ENCODE measurements around the gene GOLGA6A. TPM values are rescaled to one million over a fixed set of nuclear protein-coding genes. Genes with fewer than 3 reads are reported as not detected.

GOLGA6A gene
- total RNA-seq, 4 donors from 2014 or later, result 0.20 to 0.87 TPM; not detected in 2

- TF ChIP-seq EP300 (IDR thresholded peaks at IDR 0.05) (no peak), CTCF (IDR thresholded peaks at IDR 0.05) (no peak), POLR2A (IDR thresholded peaks at IDR 0.05) (no peak)
- Histone ChIP-seq H3K27ac (no peak overlapping the region), H3K27me3 (peaks cover 0 to 91% of the 10 kb centered on the region in 2 donors), H3K4me3 (peak overlapping the region in 1 of 4 donors; percentile 34), H3K4me1 (peaks cover 0 to 47% (median 28%) of the 10 kb centered on the region in 4 donors), H3K36me3 (peaks cover 0 to 8% (median 0%) of the 10 kb centered on the region in 3 donors), H3K9me3 (peaks cover 0 to 19% (median 0%) of the 10 kb centered on the region in 4 donors)
- DNase-seq (ENCODE audit: low spot score in 2 of 2), result no peak
- 2 to 3% methylated on average over 33 to 34 of the region's 40 CpGs for WGBS, 2 donors
Observed at GRCh38 chr15:74129586-74130154, 47.3 kb upstream of the GOLGA6A start.

GRCh38 chr15:74128785-74129585 is 46.6 kb upstream of the GOLGA6A start:
- Histone ChIP-seq H3K36me3 (peaks cover 0 to 8% (median 0%) of the 10 kb centered on the region in 3 donors), H3K4me3 (peak overlapping the region in 1 of 4 donors; percentile 46), H3K27ac (no peak overlapping the region), H3K4me1 (peaks cover 0 to 40% (median 26%) of the 10 kb centered on the region in 4 donors), H3K9me3 (peaks cover 0 to 16% (median 0%) of the 10 kb centered on the region in 4 donors), H3K27me3 (peaks cover 0 to 91% of the 10 kb centered on the region in 2 donors)
- no peak for DNase-seq (ENCODE audit: low spot score in 2 of 2)
- WGBS, 2 donors, result 5 to 10% methylated on average over 26 to 38 of the region's 43 CpGs
- TF ChIP-seq EP300 (IDR thresholded peaks at IDR 0.05) (no peak), CTCF (IDR thresholded peaks at IDR 0.05) (no peak), POLR2A (IDR thresholded peaks at IDR 0.05) (no peak)

DNA sequence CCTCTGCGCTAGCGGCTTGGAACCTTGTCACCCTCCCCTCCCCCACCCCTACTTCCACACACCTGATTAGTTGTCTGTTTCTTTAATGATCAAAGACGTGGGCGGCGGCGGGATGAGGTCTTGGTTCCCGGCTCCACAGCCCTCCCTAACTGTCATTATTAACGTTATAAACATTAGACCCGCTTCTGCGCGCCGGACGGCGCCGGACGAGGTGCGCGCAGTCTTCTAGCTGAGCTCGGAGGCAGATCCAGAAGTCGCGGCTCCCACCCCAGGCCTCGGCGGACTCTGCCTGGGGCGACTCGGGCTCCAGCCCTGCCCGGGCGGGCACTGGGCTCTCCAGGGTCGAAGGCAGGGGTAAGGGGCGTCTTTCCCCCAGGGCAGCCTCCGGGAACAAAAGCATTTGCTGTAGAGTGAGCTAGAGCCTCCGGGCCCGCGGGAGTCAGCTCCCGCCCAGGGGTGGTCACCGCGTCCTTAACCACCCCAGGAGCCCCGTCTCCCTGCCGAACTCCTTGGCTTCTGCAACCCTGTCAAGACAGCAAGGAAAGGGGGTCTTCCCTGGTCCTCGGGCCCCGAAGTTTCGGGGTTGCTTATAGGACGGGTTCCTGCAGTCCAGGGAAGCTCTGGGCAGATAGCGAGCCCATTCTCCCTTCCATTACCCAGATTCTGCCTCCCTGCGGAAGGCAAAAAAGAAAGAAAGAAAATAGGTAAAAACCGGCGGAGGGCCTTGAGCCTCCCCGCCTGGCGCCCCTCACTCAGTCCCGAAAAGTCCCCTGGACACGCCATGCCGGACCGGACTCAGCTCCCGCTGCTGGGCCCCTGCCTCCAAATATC is 45.8 kb upstream of the GOLGA6A start:
- peaks cover 0 to 8% (median 0%) of the 10 kb centered on the region in 4 donors for H3K9me3 ChIP-seq
- TF ChIP-seq EP300 (IDR thresholded peaks at IDR 0.05) (no peak), CTCF (IDR thresholded peaks at IDR 0.05) (no peak), POLR2A (IDR thresholded peaks at IDR 0.05) (no peak)
- peaks cover 0 to 85% of the 10 kb centered on the region in 2 donors for H3K27me3 ChIP-seq
- WGBS, 2 donors, result 11 to 15% methylated on average over 38 to 47 of the region's 53 CpGs
- H3K4me3 ChIP-seq, result peak overlapping the region; percentile 21 to 46 (median 34)
- peaks cover 0 to 2% (median 0%) of the 10 kb centered on the region in 3 donors for H3K36me3 ChIP-seq
- DNase-seq (ENCODE audit: low spot score in 2 of 2), result no peak
- peaks cover 0 to 40% (median 26%) of the 10 kb centered on the region in 4 donors for H3K4me1 ChIP-seq
- H3K27ac ChIP-seq, result peak overlapping the region in 1 of 4 donors; percentile 8

GRCh38 chr15:74127255-74127953 is 45.1 kb upstream of the GOLGA6A start:
- peaks cover 0 to 40% (median 26%) of the 10 kb centered on the region in 4 donors for H3K4me1 ChIP-seq
- H3K27ac ChIP-seq, result peak overlapping the region in 1 of 4 donors; percentile 8
- H3K27me3 ChIP-seq, result peaks cover 0 to 85% of the 10 kb centered on the region in 2 donors
- peaks cover 0 to under 1% (median 0%) of the 10 kb centered on the region in 4 donors for H3K9me3 ChIP-seq
- peak; percentile 85 to 88 for DNase-seq (ENCODE audit: low spot score in 2 of 2)
- no peak for TF ChIP-seq EP300 (IDR thresholded peaks at IDR 0.05)
- no peak for TF ChIP-seq POLR2A (IDR thresholded peaks at IDR 0.05)
- peak; percentile 95 to 99 (median 98) for TF ChIP-seq CTCF (IDR thresholded peaks at IDR 0.05)
- WGBS, 2 donors, result 11 to 17% methylated on average over 19 to 35 of the region's 44 CpGs
- peak overlapping the region; percentile 21 to 46 (median 34) for H3K4me3 ChIP-seq
- H3K36me3 ChIP-seq, result no peaks in the 10 kb centered on the region
